ENCODE data around the gene OR52E5.

The OR52E5 gene
- long read RNA-seq: 0 reads

GRCh38 chr11:5892908-5893307 lies at the start of gene OR52E5:
TSS of gene OR52E5 (plus strand) at chr11:5893208. CDS start at chr11:5900777, 7,569 bp downstream.
- no peaks in the 10 kb centered on the region for H3K27me3 ChIP-seq (ENCODE audit: insufficient read depth, poor library complexity, severe bottlenecking)
- no peak within 1 kb of the TSS for H3K4me3 ChIP-seq (replicated peaks; ENCODE audit: insufficient read depth, low read length)
- H3K27ac ChIP-seq (replicated peaks): no peak within 1 kb of the TSS
- DNase-seq (ENCODE audit: low read depth in 1 of 2, low spot score in 1 of 2): no peak
- no peak for TF ChIP-seq CTCF (IDR thresholded peaks at IDR 0.05; ENCODE audit: insufficient read depth, low read length)
- no peak for TF ChIP-seq SPI1 (IDR thresholded peaks at IDR 0.05; ENCODE audit: borderline replicate concordance, low read depth)
- TF ChIP-seq REST (IDR thresholded peaks at IDR 0.05; ENCODE audit: insufficient replicate concordance, low read depth): no peak
- no peak for TF ChIP-seq POLR2AphosphoS5 (IDR thresholded peaks at IDR 0.05; ENCODE audit: low read depth)
- no peak for TF ChIP-seq GABPA (IDR thresholded peaks at IDR 0.05; ENCODE audit: low read depth)

GRCh38 chr11:5846701-5847100 lies 46.3 kb upstream of the OR52E5 start:
- TF ChIP-seq CTCF (IDR thresholded peaks at IDR 0.05; ENCODE audit: insufficient read depth, low read length): no peak
- no peak for TF ChIP-seq REST (IDR thresholded peaks at IDR 0.05; ENCODE audit: insufficient replicate concordance, low read depth)
- TF ChIP-seq SPI1 (IDR thresholded peaks at IDR 0.05; ENCODE audit: borderline replicate concordance, low read depth): no peak
- no peak for TF ChIP-seq GABPA (IDR thresholded peaks at IDR 0.05; ENCODE audit: low read depth)
- TF ChIP-seq POLR2AphosphoS5 (IDR thresholded peaks at IDR 0.05; ENCODE audit: low read depth): no peak
- Histone ChIP-seq H3K4me3 (replicated peaks; ENCODE audit: insufficient read depth, low read length) (no peak overlapping the region), H3K27me3 (ENCODE audit: insufficient read depth, poor library complexity, severe bottlenecking) (no peaks in the 10 kb centered on the region), H3K27ac (replicated peaks) (no peak overlapping the region)
- DNase-seq (ENCODE audit: low read depth in 1 of 2, low spot score in 1 of 2): no peak

- no peak for DNase-seq (ENCODE audit: low read depth in 1 of 2, low spot score in 1 of 2)
- no peaks in the 10 kb centered on the region for H3K27me3 ChIP-seq (ENCODE audit: insufficient read depth, poor library complexity, severe bottlenecking)
- H3K4me3 ChIP-seq (replicated peaks; ENCODE audit: insufficient read depth, low read length): no peak overlapping the region
- TF ChIP-seq CTCF (IDR thresholded peaks at IDR 0.05; ENCODE audit: insufficient read depth, low read length) (no peak), GABPA (IDR thresholded peaks at IDR 0.05; ENCODE audit: low read depth) (no peak), POLR2AphosphoS5 (IDR thresholded peaks at IDR 0.05; ENCODE audit: low read depth) (no peak), REST (IDR thresholded peaks at IDR 0.05; ENCODE audit: insufficient replicate concordance, low read depth) (no peak), SPI1 (IDR thresholded peaks at IDR 0.05; ENCODE audit: borderline replicate concordance, low read depth) (no peak)
- no peak overlapping the region for H3K27ac ChIP-seq (replicated peaks)
Measured at GRCh38 chr11:5847711-5848110, 45.3 kb upstream of the OR52E5 start.

Data from HL-60 (cell line).